HL-60 (cell line): ENCODE results near the gene SYNGR3.

Experiments
- GABPA ChIP-seq: IDR thresholded peaks from 2 replicates; pipeline ENCODE4 v1.6.1; 2012; ENCODE audit warnings: low read depth
- POLR2AphosphoS5 ChIP-seq: IDR thresholded peaks from 2 replicates; pipeline ENCODE4 v1.6.1; 2012; ENCODE audit warnings: low read depth
- SPI1 ChIP-seq: IDR thresholded peaks from 2 replicates; pipeline ENCODE4 v1.6.1; 2012; ENCODE audit warnings: low read depth, mild to moderate bottlenecking, borderline replicate concordance
- TF ChIP-seq, protein P1 (sequence below): IDR thresholded peaks from one replicate; pipeline ENCODE4 v1.5.1; 2011; ENCODE audit warnings: low read length, control low read depth, inconsistent platforms; ENCODE audit not compliant: insufficient read depth
- TF ChIP-seq, protein P2 (sequence below): IDR thresholded peaks from 2 replicates; pipeline ENCODE4 v1.6.1; 2012; ENCODE audit warnings: low read depth; ENCODE audit not compliant: insufficient replicate concordance

DNA sequence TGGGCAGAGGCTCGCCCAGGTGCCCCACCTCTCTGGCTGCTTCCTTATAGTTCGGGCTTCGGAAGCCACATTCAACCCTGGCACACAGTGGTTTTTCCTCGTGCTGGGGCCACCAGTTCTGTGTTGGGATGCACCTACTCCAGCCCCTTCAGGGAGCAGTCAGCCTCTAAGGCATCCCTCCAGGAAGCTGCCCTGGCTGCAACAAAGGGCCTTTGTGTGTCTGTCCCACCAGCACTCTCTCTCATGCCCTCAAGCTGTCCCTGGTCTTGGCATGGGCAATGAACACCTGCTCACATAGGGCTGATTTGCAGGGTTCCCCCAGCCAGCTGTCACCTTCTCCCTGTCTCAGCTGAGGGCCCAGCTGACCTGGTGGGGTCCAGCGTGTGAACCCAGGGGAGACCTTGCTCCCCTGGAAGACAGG lies 7.7 kb upstream of the SYNGR3 start:
- no peak for TF ChIP-seq POLR2AphosphoS5
- TF ChIP-seq, protein P1, sequence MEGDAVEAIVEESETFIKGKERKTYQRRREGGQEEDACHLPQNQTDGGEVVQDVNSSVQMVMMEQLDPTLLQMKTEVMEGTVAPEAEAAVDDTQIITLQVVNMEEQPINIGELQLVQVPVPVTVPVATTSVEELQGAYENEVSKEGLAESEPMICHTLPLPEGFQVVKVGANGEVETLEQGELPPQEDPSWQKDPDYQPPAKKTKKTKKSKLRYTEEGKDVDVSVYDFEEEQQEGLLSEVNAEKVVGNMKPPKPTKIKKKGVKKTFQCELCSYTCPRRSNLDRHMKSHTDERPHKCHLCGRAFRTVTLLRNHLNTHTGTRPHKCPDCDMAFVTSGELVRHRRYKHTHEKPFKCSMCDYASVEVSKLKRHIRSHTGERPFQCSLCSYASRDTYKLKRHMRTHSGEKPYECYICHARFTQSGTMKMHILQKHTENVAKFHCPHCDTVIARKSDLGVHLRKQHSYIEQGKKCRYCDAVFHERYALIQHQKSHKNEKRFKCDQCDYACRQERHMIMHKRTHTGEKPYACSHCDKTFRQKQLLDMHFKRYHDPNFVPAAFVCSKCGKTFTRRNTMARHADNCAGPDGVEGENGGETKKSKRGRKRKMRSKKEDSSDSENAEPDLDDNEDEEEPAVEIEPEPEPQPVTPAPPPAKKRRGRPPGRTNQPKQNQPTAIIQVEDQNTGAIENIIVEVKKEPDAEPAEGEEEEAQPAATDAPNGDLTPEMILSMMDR: no peak
- TF ChIP-seq, protein P2, sequence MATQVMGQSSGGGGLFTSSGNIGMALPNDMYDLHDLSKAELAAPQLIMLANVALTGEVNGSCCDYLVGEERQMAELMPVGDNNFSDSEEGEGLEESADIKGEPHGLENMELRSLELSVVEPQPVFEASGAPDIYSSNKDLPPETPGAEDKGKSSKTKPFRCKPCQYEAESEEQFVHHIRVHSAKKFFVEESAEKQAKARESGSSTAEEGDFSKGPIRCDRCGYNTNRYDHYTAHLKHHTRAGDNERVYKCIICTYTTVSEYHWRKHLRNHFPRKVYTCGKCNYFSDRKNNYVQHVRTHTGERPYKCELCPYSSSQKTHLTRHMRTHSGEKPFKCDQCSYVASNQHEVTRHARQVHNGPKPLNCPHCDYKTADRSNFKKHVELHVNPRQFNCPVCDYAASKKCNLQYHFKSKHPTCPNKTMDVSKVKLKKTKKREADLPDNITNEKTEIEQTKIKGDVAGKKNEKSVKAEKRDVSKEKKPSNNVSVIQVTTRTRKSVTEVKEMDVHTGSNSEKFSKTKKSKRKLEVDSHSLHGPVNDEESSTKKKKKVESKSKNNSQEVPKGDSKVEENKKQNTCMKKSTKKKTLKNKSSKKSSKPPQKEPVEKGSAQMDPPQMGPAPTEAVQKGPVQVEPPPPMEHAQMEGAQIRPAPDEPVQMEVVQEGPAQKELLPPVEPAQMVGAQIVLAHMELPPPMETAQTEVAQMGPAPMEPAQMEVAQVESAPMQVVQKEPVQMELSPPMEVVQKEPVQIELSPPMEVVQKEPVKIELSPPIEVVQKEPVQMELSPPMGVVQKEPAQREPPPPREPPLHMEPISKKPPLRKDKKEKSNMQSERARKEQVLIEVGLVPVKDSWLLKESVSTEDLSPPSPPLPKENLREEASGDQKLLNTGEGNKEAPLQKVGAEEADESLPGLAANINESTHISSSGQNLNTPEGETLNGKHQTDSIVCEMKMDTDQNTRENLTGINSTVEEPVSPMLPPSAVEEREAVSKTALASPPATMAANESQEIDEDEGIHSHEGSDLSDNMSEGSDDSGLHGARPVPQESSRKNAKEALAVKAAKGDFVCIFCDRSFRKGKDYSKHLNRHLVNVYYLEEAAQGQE: no peak
- TF ChIP-seq GABPA: no peak
- TF ChIP-seq SPI1: no peak
